Measurements from ENCODE around the gene PIPOX. TPM values are rescaled to one million over a fixed set of nuclear protein-coding genes. Genes with fewer than 3 reads are reported as not detected.

PIPOX gene
- total and polyA plus RNA-seq, 2 of the 8 experiments (the other 6 are each of a cell fraction or from before 2014, with no cell fraction given): 57.2 to 99.6 TPM

- H3K4ac ChIP-seq (replicated peaks; ENCODE audit: insufficient read length, low read depth, low read length): peak overlapping the region; percentile 54
- H3K79me2 ChIP-seq (ENCODE audit: control insufficient read depth in 1 of 2, insufficient read depth in 2 of 2, low read length in 2 of 2): peaks cover 0 to 6% of the 10 kb centered on the region in 2 experiments; a peak in 1 of 4 replicates
- peak overlapping the region; percentile 99 for H2AK5ac ChIP-seq (ENCODE audit: low read depth, low read length)
- H3K79me1 ChIP-seq (ENCODE audit: low read depth, low read length): 0 out of 2 replicates have a peak, but pooled peaks cover 2% of the 10 kb centered on the region
- H3K36me3 ChIP-seq (ENCODE audit: control insufficient read depth in 2 of 4, insufficient read depth in 4 of 4, low read length in 3 of 4): peaks cover 0 to 16% (median 1%) of the 10 kb centered on the region in 4 experiments; a peak in 3 of 8 replicates
- H2BK20ac ChIP-seq (ENCODE audit: low read length): peak overlapping the region; percentile 98
- peaks cover 4% of the 10 kb centered on the region; the same call in 1 of the 2 replicates for H3K23me2 ChIP-seq (ENCODE audit: low read depth, low read length)
- H3K4me1 ChIP-seq (replicated peaks in 1 of 4; ENCODE audit: control insufficient read depth in 3 of 4, insufficient read depth in 4 of 4, low read length in 3 of 4): peaks cover 11 to 28% (median 17%) of the 10 kb centered on the region in 4 experiments
- H3K27me3 ChIP-seq (replicated peaks in 1 of 4; ENCODE audit: control insufficient read depth in 3 of 4, extremely low read depth in 1 of 4, insufficient read depth in 3 of 4, low read length in 3 of 4): no peaks in the 10 kb centered on the region
- no peak for TF ChIP-seq MAFK (IDR thresholded peaks at IDR 0.05; ENCODE audit: low read depth, low read length)
- TF ChIP-seq MAX (IDR thresholded peaks at IDR 0.05): no peak
- TF ChIP-seq GABPA (IDR thresholded peaks at IDR 0.05; ENCODE audit: borderline replicate concordance, insufficient read depth, low read length): no peak
- TF ChIP-seq RNF2 (IDR thresholded peaks at IDR 0.05; ENCODE audit: borderline replicate concordance, low read depth, low read length, missing control alignments, poor library complexity, severe bottlenecking): no peak
- no peak for TF ChIP-seq TCF12 (IDR thresholded peaks at IDR 0.05; ENCODE audit: low read depth, low read length)
- H2BK12ac ChIP-seq (ENCODE audit: low read depth, low read length): peak overlapping the region; percentile 99
- peak overlapping the region; percentile 97 for H4K91ac ChIP-seq (replicated peaks; ENCODE audit: insufficient read length, low read length)
- 75% methylated on average over 3 of the region's 3 CpGs; no CpG with 5 or more reads in 1 of the 2 experiments for WGBS, 2 experiments (ENCODE audit: extremely low coverage in 1 of 2, insufficient coverage in 1 of 2, insufficient read length in 1 of 2, insufficient replicate concordance in 2 of 2, low coverage in 1 of 2, low lambda C conversion rate in 2 of 2, missing lambda C conversion rate in 1 of 2)
- H3K18ac ChIP-seq (ENCODE audit: extremely low read depth, low read length): peak overlapping the region; percentile 100
- peak overlapping the region; percentile 100 for H2BK5ac ChIP-seq (ENCODE audit: low read depth, low read length)
- peak overlapping the region; percentile 77 for H3K56ac ChIP-seq (replicated peaks; ENCODE audit: insufficient read length, low read depth, low read length)
- H3K9ac ChIP-seq (replicated peaks in 1 of 4; ENCODE audit: extremely low read depth in 1 of 4, low read depth in 3 of 4, low read length in 3 of 4): peak overlapping the region in 3 of 4 experiments; percentile 48 to 63 (median 61); a peak in 6 of 7 replicates
- H3K9me3 ChIP-seq (ENCODE audit: insufficient read depth in 2 of 2, low read depth in 1 of 2, low read length in 1 of 2): no peaks in the 10 kb centered on the region
- FAIRE-seq (no peak), DNase-seq (ENCODE audit: low read depth in 1 of 2, low spot score in 2 of 2) (no peak)
- H2BK120ac ChIP-seq (replicated peaks; ENCODE audit: low read depth, low read length): peak overlapping the region; percentile 91
- ChIA-PET CTCF (ENCODE audit: partially characterized antibody) (interaction anchor here (0.8 to 4.8 kb wide), 13 partner anchors 10 to 81 kb away, joined by 3 to 23 read pairs (median 5); no protein-coding TSS in a partner anchor), POLR2A (ENCODE audit: partially characterized antibody) (interaction anchor here (1.1 to 3.6 kb wide), 14 partner anchors 10 to 75 kb away, joined by 3 to 43 read pairs (median 6); no protein-coding TSS in a partner anchor)
- no peak overlapping the region for H2AFZ ChIP-seq (ENCODE audit: low read length)
- H2BK15ac ChIP-seq (ENCODE audit: low read length): peak overlapping the region; percentile 21; the same call in 1 of the 2 replicates
- H4K20me1 ChIP-seq (replicated peaks in 1 of 2; ENCODE audit: control insufficient read depth in 1 of 2, insufficient read depth in 2 of 2, low read length in 2 of 2): no peaks in the 10 kb centered on the region
- H4K8ac ChIP-seq (ENCODE audit: extremely low read depth, insufficient read depth, low read length): no peak overlapping the region; the same call in 1 of the 2 replicates
- peak overlapping the region in 2 of 4 experiments; percentile 0 to 25; a peak in 2 of 8 replicates for H3K4me3 ChIP-seq (ENCODE audit: extremely low read depth in 1 of 4, insufficient read depth in 2 of 4, low read depth in 3 of 4, low read length in 4 of 4)
- H3K27ac ChIP-seq (ENCODE audit: low read depth, low read length): peak overlapping the region; percentile 92
- H3K23ac ChIP-seq (ENCODE audit: insufficient read length): no peak overlapping the region
- peak overlapping the region; percentile 90 for H4K5ac ChIP-seq (ENCODE audit: insufficient read length, low read depth, low read length)
- H3K14ac ChIP-seq (ENCODE audit: insufficient read length): peak overlapping the region; percentile 38
- peak overlapping the region; percentile 54 to 66 for H3K4me2 ChIP-seq (ENCODE audit: insufficient read depth in 1 of 2, low read depth in 2 of 2, low read length in 2 of 2)
Measured at GRCh38 chr17:29043539-29044145, 701 bp downstream of the PIPOX start.
